ENCODE measurements around the gene UFSP2. TPM values are rescaled to one million over a fixed set of nuclear protein-coding genes. Genes with fewer than 3 reads are reported as not detected.

The UFSP2 gene
- total RNA-seq, 1 experiment from 2014 or later, result 19.0 TPM

GRCh38 chr4:185384930-185385331 lies 40.8 kb downstream of the UFSP2 start:
- no peaks in the 10 kb centered on the region for H3K9me2 ChIP-seq (replicated peaks; ENCODE audit: insufficient read depth, low read length)
- H3K4me2 ChIP-seq (ENCODE audit: low read depth, low read length, poor library complexity, severe bottlenecking), result no peak overlapping the region
- H4K20me1 ChIP-seq (ENCODE audit: insufficient read depth, low read depth, low read length), result no peaks in the 10 kb centered on the region
- no peaks in the 10 kb centered on the region for H3K27me3 ChIP-seq (ENCODE audit: low read length)
- no peaks in the 10 kb centered on the region for H3K79me2 ChIP-seq (ENCODE audit: low read length)
- H3K9me3 ChIP-seq (ENCODE audit: low read length), result no peaks in the 10 kb centered on the region
- H3K4me1 ChIP-seq (ENCODE audit: low read length), result no peaks in the 10 kb centered on the region
- no peak overlapping the region for H3K27ac ChIP-seq (ENCODE audit: low read length)
- no peak overlapping the region for H2AFZ ChIP-seq (ENCODE audit: low read length)
- peaks cover 4% of the 10 kb centered on the region for H3K36me3 ChIP-seq (ENCODE audit: insufficient read depth, low read length)
- DNase-seq, result no peak
- no peak overlapping the region for H3K9ac ChIP-seq (ENCODE audit: low read length)
- H3K4me3 ChIP-seq (ENCODE audit: low read length), result no peak overlapping the region

- Histone ChIP-seq H3K4me1 (ENCODE audit: low read length) (no peaks in the 10 kb centered on the region), H3K9me3 (ENCODE audit: low read length) (no peaks in the 10 kb centered on the region), H2AFZ (ENCODE audit: low read length) (no peak overlapping the region), H4K20me1 (ENCODE audit: insufficient read depth, low read depth, low read length) (no peaks in the 10 kb centered on the region), H3K79me2 (ENCODE audit: low read length) (no peaks in the 10 kb centered on the region), H3K4me2 (ENCODE audit: low read depth, low read length, poor library complexity, severe bottlenecking) (no peak overlapping the region), H3K27me3 (ENCODE audit: low read length) (no peaks in the 10 kb centered on the region), H3K27ac (ENCODE audit: low read length) (no peak overlapping the region), H3K4me3 (ENCODE audit: low read length) (no peak overlapping the region), H3K9me2 (replicated peaks; ENCODE audit: insufficient read depth, low read length) (no peaks in the 10 kb centered on the region), H3K36me3 (ENCODE audit: insufficient read depth, low read length) (peaks cover 4% of the 10 kb centered on the region), H3K9ac (ENCODE audit: low read length) (no peak overlapping the region)
- no peak for DNase-seq
These were observed 41.7 kb downstream of the UFSP2 start for GRCh38 chr4:185384061-185384460.

GRCh38 chr4:185383451-185383850 lies 42.3 kb downstream of the UFSP2 start:
- H3K4me2 ChIP-seq (ENCODE audit: low read depth, low read length, poor library complexity, severe bottlenecking), result no peak overlapping the region
- no peaks in the 10 kb centered on the region for H3K79me2 ChIP-seq (ENCODE audit: low read length)
- no peak overlapping the region for H3K4me3 ChIP-seq (ENCODE audit: low read length)
- H3K27me3 ChIP-seq (ENCODE audit: low read length), result no peaks in the 10 kb centered on the region
- H3K36me3 ChIP-seq (ENCODE audit: insufficient read depth, low read length), result peaks cover 4% of the 10 kb centered on the region
- DNase-seq, result no peak
- H3K9me2 ChIP-seq (replicated peaks; ENCODE audit: insufficient read depth, low read length), result no peaks in the 10 kb centered on the region
- H2AFZ ChIP-seq (ENCODE audit: low read length), result no peak overlapping the region
- H3K4me1 ChIP-seq (ENCODE audit: low read length), result no peaks in the 10 kb centered on the region
- H3K9ac ChIP-seq (ENCODE audit: low read length), result no peak overlapping the region
- no peaks in the 10 kb centered on the region for H3K9me3 ChIP-seq (ENCODE audit: low read length)
- no peaks in the 10 kb centered on the region for H4K20me1 ChIP-seq (ENCODE audit: insufficient read depth, low read depth, low read length)
- H3K27ac ChIP-seq (ENCODE audit: low read length), result no peak overlapping the region

- Histone ChIP-seq H3K9ac (ENCODE audit: low read length) (no peak overlapping the region), H3K36me3 (ENCODE audit: insufficient read depth, low read length) (peaks cover 9% of the 10 kb centered on the region), H3K27me3 (ENCODE audit: low read length) (no peaks in the 10 kb centered on the region), H3K9me3 (ENCODE audit: low read length) (no peaks in the 10 kb centered on the region), H4K20me1 (ENCODE audit: insufficient read depth, low read depth, low read length) (no peaks in the 10 kb centered on the region), H3K9me2 (replicated peaks; ENCODE audit: insufficient read depth, low read length) (no peaks in the 10 kb centered on the region), H3K27ac (ENCODE audit: low read length) (no peak overlapping the region), H3K4me1 (ENCODE audit: low read length) (no peaks in the 10 kb centered on the region), H3K4me3 (ENCODE audit: low read length) (no peak overlapping the region), H2AFZ (ENCODE audit: low read length) (no peak overlapping the region), H3K79me2 (ENCODE audit: low read length) (no peaks in the 10 kb centered on the region), H3K4me2 (ENCODE audit: low read depth, low read length, poor library complexity, severe bottlenecking) (no peak overlapping the region)
- DNase-seq, result no peak
These were observed 43.0 kb downstream of the UFSP2 start for GRCh38 chr4:185382754-185383153.

GRCh38 chr4:185381288-185382196 lies 44.2 kb downstream of the UFSP2 start:
- no peaks in the 10 kb centered on the region for H3K27me3 ChIP-seq (ENCODE audit: low read length)
- H4K20me1 ChIP-seq (ENCODE audit: insufficient read depth, low read depth, low read length), result no peaks in the 10 kb centered on the region
- no peak overlapping the region for H3K4me2 ChIP-seq (ENCODE audit: low read depth, low read length, poor library complexity, severe bottlenecking)
- no peak overlapping the region for H3K4me3 ChIP-seq (ENCODE audit: low read length)
- H3K9me3 ChIP-seq (ENCODE audit: low read length), result no peaks in the 10 kb centered on the region
- no peak for DNase-seq
- no peaks in the 10 kb centered on the region for H3K4me1 ChIP-seq (ENCODE audit: low read length)
- H2AFZ ChIP-seq (ENCODE audit: low read length), result no peak overlapping the region
- no peaks in the 10 kb centered on the region for H3K79me2 ChIP-seq (ENCODE audit: low read length)
- H3K9me2 ChIP-seq (replicated peaks; ENCODE audit: insufficient read depth, low read length), result no peaks in the 10 kb centered on the region
- H3K36me3 ChIP-seq (ENCODE audit: insufficient read depth, low read length), result peaks cover 9% of the 10 kb centered on the region
- H3K27ac ChIP-seq (ENCODE audit: low read length), result no peak overlapping the region
- no peak overlapping the region for H3K9ac ChIP-seq (ENCODE audit: low read length)

GRCh38 chr4:185380320-185380719 lies 45.4 kb downstream of the UFSP2 start:
- no peaks in the 10 kb centered on the region for H3K27me3 ChIP-seq (ENCODE audit: low read length)
- no peaks in the 10 kb centered on the region for H3K79me2 ChIP-seq (ENCODE audit: low read length)
- no peaks in the 10 kb centered on the region for H3K4me1 ChIP-seq (ENCODE audit: low read length)
- no peak overlapping the region for H3K4me3 ChIP-seq (ENCODE audit: low read length)
- no peaks in the 10 kb centered on the region for H3K9me2 ChIP-seq (replicated peaks; ENCODE audit: insufficient read depth, low read length)
- H3K4me2 ChIP-seq (ENCODE audit: low read depth, low read length, poor library complexity, severe bottlenecking), result no peak overlapping the region
- H3K9me3 ChIP-seq (ENCODE audit: low read length), result no peaks in the 10 kb centered on the region
- peaks cover 9% of the 10 kb centered on the region for H3K36me3 ChIP-seq (ENCODE audit: insufficient read depth, low read length)
- no peak overlapping the region for H3K9ac ChIP-seq (ENCODE audit: low read length)
- H2AFZ ChIP-seq (ENCODE audit: low read length), result no peak overlapping the region
- no peaks in the 10 kb centered on the region for H4K20me1 ChIP-seq (ENCODE audit: insufficient read depth, low read depth, low read length)
- DNase-seq, result no peak
- H3K27ac ChIP-seq (ENCODE audit: low read length), result no peak overlapping the region

- Histone ChIP-seq H3K79me2 (ENCODE audit: low read length) (no peaks in the 10 kb centered on the region), H3K36me3 (ENCODE audit: insufficient read depth, low read length) (peaks cover 9% of the 10 kb centered on the region), H4K20me1 (ENCODE audit: insufficient read depth, low read depth, low read length) (no peaks in the 10 kb centered on the region), H3K4me3 (ENCODE audit: low read length) (no peak overlapping the region), H3K9me3 (ENCODE audit: low read length) (no peaks in the 10 kb centered on the region), H2AFZ (ENCODE audit: low read length) (no peak overlapping the region), H3K27ac (ENCODE audit: low read length) (no peak overlapping the region), H3K9ac (ENCODE audit: low read length) (no peak overlapping the region), H3K9me2 (replicated peaks; ENCODE audit: insufficient read depth, low read length) (no peaks in the 10 kb centered on the region), H3K27me3 (ENCODE audit: low read length) (no peaks in the 10 kb centered on the region), H3K4me1 (ENCODE audit: low read length) (no peaks in the 10 kb centered on the region), H3K4me2 (ENCODE audit: low read depth, low read length, poor library complexity, severe bottlenecking) (no peak overlapping the region)
- no peak for DNase-seq
These were observed 46.2 kb downstream of the UFSP2 start for GRCh38 chr4:185379326-185380295.

GRCh38 chr4:185378264-185378663 lies 47.5 kb downstream of the UFSP2 start:
- no peaks in the 10 kb centered on the region for H3K9me3 ChIP-seq (ENCODE audit: low read length)
- DNase-seq, result no peak
- H2AFZ ChIP-seq (ENCODE audit: low read length), result no peak overlapping the region

More at GRCh38 chr4:185378264-185378663, 47.5 kb downstream of the UFSP2 start:
- H3K4me3 ChIP-seq (ENCODE audit: low read length), result no peak overlapping the region
- H3K27ac ChIP-seq (ENCODE audit: low read length), result no peak overlapping the region
- no peak overlapping the region for H3K4me2 ChIP-seq (ENCODE audit: low read depth, low read length, poor library complexity, severe bottlenecking)
- no peaks in the 10 kb centered on the region for H3K9me2 ChIP-seq (replicated peaks; ENCODE audit: insufficient read depth, low read length)
- no peak overlapping the region for H3K9ac ChIP-seq (ENCODE audit: low read length)
- H3K36me3 ChIP-seq (ENCODE audit: insufficient read depth, low read length), result peaks cover 9% of the 10 kb centered on the region
- no peaks in the 10 kb centered on the region for H4K20me1 ChIP-seq (ENCODE audit: insufficient read depth, low read depth, low read length)
- no peaks in the 10 kb centered on the region for H3K79me2 ChIP-seq (ENCODE audit: low read length)
- H3K4me1 ChIP-seq (ENCODE audit: low read length), result no peaks in the 10 kb centered on the region
- no peaks in the 10 kb centered on the region for H3K27me3 ChIP-seq (ENCODE audit: low read length)
